SU-DHL-6 (cell line): ENCODE measurements around the gene CDIPT.
A peak's percentile ranks its signal among the peaks of the same experiment; 100 is the strongest.

Experiments
- H2AFZ ChIP-seq: fragments of 200-600 bp; sonication (generic); 2 replicates; pipeline ENCODE4 v1.6.1; 2014; ENCODE audit warnings: low read depth, mild to moderate bottlenecking, moderate library complexity, mixed read lengths, antibody characterized with exemption, low read length; ENCODE audit not compliant: severe bottlenecking
- H3F3A ChIP-seq: fragments of 200-600 bp; shearing (Covaris generic); 2 replicates; pipeline ENCODE4 v1.6.0; 2016; ENCODE audit warnings: antibody characterized with exemption, mild to moderate bottlenecking; ENCODE audit not compliant: insufficient read depth
- H3K27ac ChIP-seq: fragments of 200-600 bp; sonication (generic); 2 replicates; pipeline ENCODE4 v1.5.1; 2016; ENCODE audit warnings: low read depth, mild to moderate bottlenecking, low read length, moderate library complexity, mixed read lengths
- H3K27me3 ChIP-seq: fragments of 200-600 bp; sonication (generic), shearing (Covaris generic); 2 replicates; pipeline ENCODE4 v1.6.0; 2014; ENCODE audit warnings: mild to moderate bottlenecking, low read length
- H3K36me3 ChIP-seq: fragments of 200-600 bp; sonication (generic); 2 replicates; pipeline ENCODE4 v1.6.1; 2014; ENCODE audit warnings: mild to moderate bottlenecking, low read length, mixed read lengths
- H3K4me2 ChIP-seq: fragments of 300-600, 200-600 bp; shearing (Covaris generic), sonication (generic); 2 replicates; pipeline ENCODE4 v1.6.0; 2014; ENCODE audit warnings: low read length, low read depth, mild to moderate bottlenecking; ENCODE audit not compliant: poor library complexity, severe bottlenecking
- H3K4me3 ChIP-seq: fragments of 200-600 bp; sonication (generic); 2 replicates; pipeline ENCODE4 v1.5.1; 2014; ENCODE audit warnings: antibody characterized with exemption, low read length, mild to moderate bottlenecking, mixed read lengths; ENCODE audit not compliant: insufficient read depth, poor library complexity, severe bottlenecking
- H3K79me2 ChIP-seq: fragments of 200-600 bp; sonication (generic); 2 replicates; pipeline ENCODE4 v1.6.1; 2014; ENCODE audit warnings: mild to moderate bottlenecking, low read length, moderate library complexity; ENCODE audit not compliant: insufficient read depth
- H3K9ac ChIP-seq: fragments of 200-600 bp; sonication (generic); 2 replicates; pipeline ENCODE4 v1.7.0; 2014; ENCODE audit warnings: mild to moderate bottlenecking, low read length
- H3K9me2 ChIP-seq: fragments of 200-600 bp; sonication (generic); replicated peaks from 2 replicates; pipeline ENCODE4 v1.6.1; 2014; ENCODE audit warnings: low read length; ENCODE audit not compliant: insufficient read depth
- H3K9me3 ChIP-seq: fragments of 200-600 bp; sonication (generic); 2 replicates; pipeline ENCODE4 v1.6.1; 2014; ENCODE audit warnings: low read length, mixed read lengths; ENCODE audit not compliant: insufficient read depth
- H4K20me1 ChIP-seq: fragments of 200-600 bp; sonication (generic); 2 replicates; pipeline ENCODE4 v1.6.1; 2014; ENCODE audit warnings: low read depth, mild to moderate bottlenecking, antibody characterized with exemption, low read length, moderate library complexity, mixed read lengths
- EZH2phosphoT487 ChIP-seq: fragments of 200-600 bp; sonication (generic), shearing (Covaris generic); conservative IDR thresholded peaks from 2 replicates; pipeline ENCODE4 v1.6.1; 2018; ENCODE audit warnings: mild to moderate bottlenecking, antibody characterized with exemption, low read length, moderate library complexity, mixed read lengths
- TF ChIP-seq, protein P1 (sequence below): fragments of 200-600 bp; sonication (generic); IDR thresholded peaks from one replicate; pipeline ENCODE4 v1.5.1; 2017; ENCODE audit warnings: antibody characterized with exemption, mild to moderate bottlenecking, low read length, moderate library complexity; ENCODE audit not compliant: insufficient read depth, poor library complexity, severe bottlenecking

The CDIPT gene

DNA sequence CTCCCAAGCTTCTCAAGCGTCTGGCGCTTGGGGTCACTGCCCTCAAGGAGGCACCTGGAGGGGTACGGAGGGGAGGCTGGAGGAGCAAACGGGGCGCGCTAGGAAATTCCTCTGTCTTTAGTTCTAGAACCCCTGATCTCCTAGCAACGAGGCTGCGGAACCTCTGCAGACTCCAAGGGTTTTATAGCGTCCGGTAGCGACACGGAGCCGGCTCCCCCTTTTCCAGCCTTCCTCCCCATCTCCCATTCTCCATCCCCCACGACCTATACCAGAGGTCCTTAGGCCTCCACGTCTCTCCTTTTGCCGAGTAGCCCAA, 601 bp upstream of the CDIPT start:
- Histone ChIP-seq H3K27ac (no peak overlapping the region), H3K9me2 (no peaks in the 10 kb centered on the region)

DNA sequence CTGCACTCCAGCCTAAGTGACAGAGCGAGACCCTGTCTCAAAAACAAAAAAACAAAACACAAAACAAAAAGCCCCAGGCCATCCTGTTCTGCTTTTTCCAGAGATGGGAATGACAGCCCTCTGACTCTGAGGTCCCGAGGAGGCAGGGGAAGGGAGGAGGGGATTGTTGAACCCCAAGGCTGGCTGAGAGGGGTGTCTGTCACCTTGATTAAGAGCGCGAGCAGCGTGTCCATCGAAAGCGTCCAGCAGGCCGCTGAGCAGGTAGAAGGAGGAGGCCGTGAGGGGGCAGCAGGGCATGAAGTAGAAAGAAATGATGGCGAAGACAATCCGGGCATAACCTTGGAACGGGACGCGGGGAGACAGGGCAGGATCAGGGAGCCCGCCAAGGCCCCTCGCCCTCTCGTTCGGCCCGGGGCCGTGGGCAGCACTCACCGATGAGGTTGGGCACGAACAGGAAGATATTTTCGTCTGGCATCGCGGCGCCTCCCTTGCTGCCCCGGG, 593 bp downstream of the CDIPT start:
- Histone ChIP-seq H3K79me2 (no peaks in the 10 kb centered on the region; the same call in 1 of the 2 replicates), H3F3A (no peaks in the 10 kb centered on the region), H3K9me2 (no peaks in the 10 kb centered on the region), H3K9me3 (no peaks in the 10 kb centered on the region), H3K27me3 (no peaks in the 10 kb centered on the region), H2AFZ (peak overlapping the region; percentile 95), H3K27ac (no peak overlapping the region), H3K9ac (peak overlapping the region; percentile 73), H3K4me2 (peak overlapping the region; percentile 67), H4K20me1 (no peaks in the 10 kb centered on the region), H3K4me3 (peak overlapping the region; percentile 91), H3K36me3 (no peaks in the 10 kb centered on the region)
- TF ChIP-seq EZH2phosphoT487 = no peak
- TF ChIP-seq, protein P1, sequence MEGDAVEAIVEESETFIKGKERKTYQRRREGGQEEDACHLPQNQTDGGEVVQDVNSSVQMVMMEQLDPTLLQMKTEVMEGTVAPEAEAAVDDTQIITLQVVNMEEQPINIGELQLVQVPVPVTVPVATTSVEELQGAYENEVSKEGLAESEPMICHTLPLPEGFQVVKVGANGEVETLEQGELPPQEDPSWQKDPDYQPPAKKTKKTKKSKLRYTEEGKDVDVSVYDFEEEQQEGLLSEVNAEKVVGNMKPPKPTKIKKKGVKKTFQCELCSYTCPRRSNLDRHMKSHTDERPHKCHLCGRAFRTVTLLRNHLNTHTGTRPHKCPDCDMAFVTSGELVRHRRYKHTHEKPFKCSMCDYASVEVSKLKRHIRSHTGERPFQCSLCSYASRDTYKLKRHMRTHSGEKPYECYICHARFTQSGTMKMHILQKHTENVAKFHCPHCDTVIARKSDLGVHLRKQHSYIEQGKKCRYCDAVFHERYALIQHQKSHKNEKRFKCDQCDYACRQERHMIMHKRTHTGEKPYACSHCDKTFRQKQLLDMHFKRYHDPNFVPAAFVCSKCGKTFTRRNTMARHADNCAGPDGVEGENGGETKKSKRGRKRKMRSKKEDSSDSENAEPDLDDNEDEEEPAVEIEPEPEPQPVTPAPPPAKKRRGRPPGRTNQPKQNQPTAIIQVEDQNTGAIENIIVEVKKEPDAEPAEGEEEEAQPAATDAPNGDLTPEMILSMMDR = no peak

More for the DNA sequence above, 601 bp upstream of the CDIPT start:
- no peaks in the 10 kb centered on the region for H3K9me3 ChIP-seq
- H2AFZ ChIP-seq = peak overlapping the region; percentile 95
- no peaks in the 10 kb centered on the region for H4K20me1 ChIP-seq
- no peak overlapping the region for H3K9ac ChIP-seq
- H3K27me3 ChIP-seq = no peaks in the 10 kb centered on the region
- no peak overlapping the region for H3K4me3 ChIP-seq
- no peaks in the 10 kb centered on the region for H3K36me3 ChIP-seq
- no peaks in the 10 kb centered on the region; the same call in 1 of the 2 replicates for H3K79me2 ChIP-seq
- TF ChIP-seq, protein P1 = no peak
- no peak for TF ChIP-seq EZH2phosphoT487
- H3F3A ChIP-seq = no peaks in the 10 kb centered on the region
- peak overlapping the region; percentile 34 for H3K4me2 ChIP-seq

DNA sequence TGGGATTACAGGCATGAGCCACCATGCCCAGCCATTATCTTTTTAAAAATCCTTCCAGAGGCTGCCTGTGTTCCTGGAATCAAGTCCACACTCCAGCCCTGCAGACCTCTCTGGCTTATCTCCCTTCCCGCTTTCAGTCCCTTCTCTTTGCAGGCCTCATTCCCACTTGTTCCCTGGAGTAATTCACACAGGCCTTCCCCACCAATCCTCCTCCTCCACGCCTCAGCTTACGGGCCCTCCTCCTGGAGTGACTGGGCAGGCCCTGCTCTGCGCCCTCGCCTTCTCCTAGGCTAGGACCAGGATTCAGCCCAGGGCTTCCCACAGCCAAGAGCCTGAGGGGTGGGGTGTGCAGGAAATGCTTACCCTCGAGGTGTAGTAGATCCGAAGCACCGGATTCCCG, 2.8 kb downstream of the CDIPT start:
- no peaks in the 10 kb centered on the region for H3K36me3 ChIP-seq
- H3K9ac ChIP-seq = no peak overlapping the region
- no peaks in the 10 kb centered on the region for H3K9me3 ChIP-seq
- H3K4me3 ChIP-seq = no peak overlapping the region
- no peaks in the 10 kb centered on the region for H4K20me1 ChIP-seq
- no peak overlapping the region for H3K4me2 ChIP-seq
- H3F3A ChIP-seq = no peaks in the 10 kb centered on the region
- H3K79me2 ChIP-seq = no peaks in the 10 kb centered on the region; the same call in 1 of the 2 replicates
- H3K9me2 ChIP-seq = no peaks in the 10 kb centered on the region
- H2AFZ ChIP-seq = no peak overlapping the region
- no peaks in the 10 kb centered on the region for H3K27me3 ChIP-seq
- no peak overlapping the region for H3K27ac ChIP-seq
- TF ChIP-seq, protein P1 = no peak
- no peak for TF ChIP-seq EZH2phosphoT487

DNA sequence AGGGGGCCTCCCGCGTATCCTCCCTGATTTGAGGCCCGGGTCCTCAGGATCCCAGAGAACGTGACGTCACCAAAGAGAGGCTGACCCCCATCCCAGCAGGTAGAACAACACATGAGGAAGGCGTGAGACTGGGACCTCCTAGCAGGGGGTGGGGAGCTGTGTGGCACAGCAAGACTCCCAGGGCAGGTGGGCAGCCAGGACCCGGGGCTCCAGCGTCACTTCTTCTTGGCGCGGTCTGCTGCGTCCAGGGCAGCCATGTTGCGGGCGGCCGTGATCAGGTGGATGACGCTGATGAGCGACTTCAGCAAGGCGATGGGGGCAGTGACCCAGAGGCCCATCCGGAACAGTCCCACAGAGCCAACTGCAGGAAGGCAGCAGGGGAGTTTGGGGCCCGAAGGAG, 4.1 kb downstream of the CDIPT start:
- Histone ChIP-seq H3K4me3 (no peak overlapping the region), H3F3A (no peaks in the 10 kb centered on the region), H3K9me3 (no peaks in the 10 kb centered on the region), H3K27me3 (no peaks in the 10 kb centered on the region), H3K4me2 (no peak overlapping the region), H3K9ac (no peak overlapping the region), H4K20me1 (no peaks in the 10 kb centered on the region), H3K27ac (no peak overlapping the region), H3K79me2 (no peaks in the 10 kb centered on the region; the same call in 1 of the 2 replicates), H2AFZ (no peak overlapping the region), H3K36me3 (no peaks in the 10 kb centered on the region), H3K9me2 (no peaks in the 10 kb centered on the region)
- TF ChIP-seq, protein P1 = no peak
- no peak for TF ChIP-seq EZH2phosphoT487
